Kasumi-1 (cell line): ENCODE measurements around the gene RPUSD3.
A peak's percentile ranks its signal among the peaks of the same experiment; 100 is the strongest.

Experiments
- DNase-seq, 2 experiments: peaks; one replicate each; lab custom pipeline; 2025; lab: John Stamatoyannopoulos, UW

Gene RPUSD3

DNA sequence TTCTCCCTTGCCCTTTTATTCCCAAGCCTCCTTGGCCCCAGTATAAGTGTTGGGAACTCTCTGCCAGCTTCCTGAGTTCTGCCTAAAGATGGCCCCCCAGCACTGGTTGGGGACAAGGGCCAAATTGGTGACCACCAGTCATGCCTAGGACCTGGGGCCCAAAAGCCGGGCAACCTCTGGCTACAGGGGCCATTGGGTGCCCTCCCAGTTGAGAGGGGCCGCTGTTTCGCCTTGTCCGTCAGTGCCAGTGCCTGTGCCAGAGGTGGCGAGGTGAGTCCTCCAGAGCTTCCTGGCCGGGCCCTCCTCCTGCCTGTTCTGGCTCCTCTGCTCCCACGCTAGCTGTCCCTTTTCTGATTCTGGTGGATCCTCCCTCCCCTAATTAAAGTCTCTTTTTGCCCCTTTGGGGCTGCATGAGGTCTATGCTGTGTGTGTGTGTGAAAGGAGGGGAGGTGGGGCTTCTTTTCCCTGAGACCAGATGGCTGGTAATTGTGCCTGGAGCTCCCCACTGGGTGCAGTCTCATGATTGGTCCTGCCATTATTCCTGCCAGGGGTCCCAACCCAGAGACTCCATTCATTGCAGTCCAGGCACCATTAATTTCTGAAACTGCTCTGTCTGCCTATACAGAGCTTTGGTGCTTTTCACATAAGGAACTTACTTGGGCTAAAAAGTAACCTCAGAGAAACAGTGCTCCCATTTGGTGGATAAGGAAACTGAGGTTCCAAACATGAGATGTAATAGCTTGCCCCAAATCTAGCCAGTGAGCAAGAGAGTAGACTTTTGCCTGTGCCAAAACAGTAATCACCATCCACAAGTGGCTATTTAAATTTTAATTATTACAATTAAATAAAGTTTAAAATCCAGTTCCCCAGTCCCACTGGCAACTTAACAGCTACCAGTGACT, 36.9 kb downstream of the RPUSD3 start:
- no peak for DNase-seq

DNA sequence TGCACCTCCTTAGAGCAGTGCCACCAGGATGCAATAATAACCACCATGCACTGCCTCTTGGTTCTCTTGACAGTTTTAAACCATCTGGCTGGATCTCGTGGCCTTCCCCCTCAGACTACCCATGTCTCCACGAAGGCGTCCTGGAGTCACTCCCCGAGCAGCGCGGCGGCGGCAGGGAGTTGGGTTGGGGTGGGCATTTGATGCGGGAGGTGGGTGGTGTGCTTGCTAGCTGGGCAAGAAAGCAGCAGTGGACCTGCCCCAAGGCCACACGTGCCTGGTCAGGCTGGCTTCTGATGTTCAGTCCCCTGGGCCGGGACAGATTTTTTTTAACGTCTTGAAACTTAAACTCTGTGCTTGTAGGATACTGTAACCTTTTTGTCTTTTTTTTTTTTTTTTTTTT, 37.7 kb downstream of the RPUSD3 start:
- no peak for DNase-seq

DNA sequence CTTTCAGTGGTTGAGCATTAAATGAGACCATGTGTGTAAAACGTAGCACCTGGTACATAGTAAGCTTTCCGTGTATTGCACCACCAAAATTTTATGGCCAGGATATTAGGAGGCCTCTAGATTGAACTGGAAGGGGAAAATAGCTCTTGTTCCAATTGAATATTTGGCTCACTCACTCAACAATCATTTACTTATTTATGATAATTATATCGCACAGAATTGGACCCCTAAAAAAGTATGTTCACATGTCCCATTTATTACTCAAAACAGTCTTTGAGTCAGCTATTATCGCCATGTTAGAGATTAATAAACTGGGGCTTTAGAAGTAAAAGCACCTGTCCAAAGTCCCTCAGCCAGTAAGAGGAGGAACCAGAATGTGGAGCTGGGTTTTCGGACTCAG, 38.8 kb downstream of the RPUSD3 start:
- no peak for DNase-seq

DNA sequence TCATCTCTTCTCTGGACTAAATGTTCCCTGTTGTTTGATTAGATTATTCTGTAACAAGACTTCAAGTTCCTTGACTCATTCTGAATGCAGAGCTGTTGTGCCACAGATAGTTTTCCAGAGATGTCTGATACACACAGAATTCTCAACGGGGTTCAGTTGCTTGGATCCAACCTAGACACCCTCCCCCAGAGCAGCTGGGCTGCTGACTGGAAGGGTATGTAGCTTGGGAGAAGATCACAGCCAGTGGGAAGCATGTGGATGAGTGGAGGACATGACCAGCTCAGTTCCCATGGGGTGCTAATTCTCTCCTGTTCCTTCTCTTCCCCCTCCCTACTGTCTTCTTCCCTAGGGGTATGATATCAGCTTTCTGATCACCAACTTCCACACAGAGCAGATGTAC, 40.3 kb downstream of the RPUSD3 start:
- no peak for DNase-seq

DNA sequence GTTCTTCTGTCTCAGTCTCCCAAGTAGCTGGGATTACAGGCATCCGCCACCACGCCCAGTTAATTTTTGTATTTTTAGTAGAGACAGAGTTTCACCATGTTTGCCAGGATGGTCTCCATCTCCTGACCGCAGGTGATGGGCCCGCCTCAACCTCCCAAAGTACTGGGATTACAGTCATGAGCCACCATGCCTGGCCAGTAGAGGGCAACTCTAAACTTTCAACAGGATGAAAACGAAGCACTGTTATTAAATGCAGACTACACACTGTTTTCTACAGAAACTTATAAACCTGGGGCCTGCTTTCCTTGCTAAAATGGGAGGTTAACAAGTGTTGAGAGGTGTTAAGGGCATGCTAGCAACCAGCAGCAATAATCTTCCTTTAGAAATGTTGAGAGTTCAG, 43.3 kb downstream of the RPUSD3 start:
- DNase-seq = peak in 1 of 2 experiments; percentile 29

DNA sequence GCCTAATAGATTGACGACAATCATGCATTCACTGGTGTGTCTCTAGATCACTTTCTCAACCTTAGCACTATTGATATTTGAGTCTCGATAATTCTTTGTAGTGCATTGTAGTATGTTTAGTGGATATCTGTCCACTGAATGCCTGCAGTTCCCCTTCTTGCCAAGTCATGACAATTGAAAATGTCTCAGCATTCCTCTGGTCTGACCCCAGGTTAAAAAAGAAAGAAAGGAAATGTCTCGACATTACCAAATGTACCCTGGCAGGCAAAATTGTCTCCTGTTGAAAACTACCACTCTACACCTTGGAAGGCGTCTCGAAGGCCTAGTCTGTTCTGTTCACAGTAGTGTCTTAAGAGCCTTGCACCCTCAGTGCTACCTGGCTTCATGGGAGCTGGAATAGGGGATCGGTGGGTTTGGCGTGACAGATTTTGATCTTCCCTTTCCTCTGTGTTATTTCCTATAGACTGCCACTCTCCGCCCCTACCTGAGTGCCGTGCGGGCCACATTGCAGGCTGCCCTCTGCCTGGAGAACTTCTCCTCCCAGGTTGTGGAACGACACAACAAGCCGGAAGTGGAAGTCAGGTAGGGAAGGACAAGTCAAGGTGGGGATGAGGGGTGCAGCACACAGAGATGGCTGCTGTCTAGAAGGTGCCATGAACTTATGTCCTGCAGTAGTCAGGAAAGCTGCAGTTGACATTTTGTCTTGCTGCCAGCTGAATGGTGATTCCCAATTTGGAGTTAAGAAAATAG, 46.4 kb downstream of the RPUSD3 start:
- no peak for DNase-seq

DNA sequence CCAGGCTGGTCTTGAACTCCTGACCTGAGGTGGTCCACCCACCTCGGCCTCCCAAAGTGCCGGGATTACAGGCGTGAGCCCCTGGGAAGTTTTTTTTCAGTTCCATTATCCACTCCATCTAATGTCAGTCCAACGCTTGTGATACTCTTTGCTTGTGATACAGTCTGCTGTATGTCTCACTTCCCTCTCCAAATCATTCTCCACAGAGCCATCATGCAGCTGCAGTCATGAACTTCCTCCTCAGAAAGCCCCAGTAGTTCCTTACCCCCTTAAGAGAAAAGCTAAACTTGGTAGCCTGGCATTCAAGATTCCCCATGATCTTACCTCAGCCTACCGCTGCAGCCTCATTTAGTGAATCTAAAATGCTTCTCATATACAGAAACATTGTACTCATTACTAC, 48.6 kb downstream of the RPUSD3 start:
- DNase-seq = peak; percentile 18

DNA sequence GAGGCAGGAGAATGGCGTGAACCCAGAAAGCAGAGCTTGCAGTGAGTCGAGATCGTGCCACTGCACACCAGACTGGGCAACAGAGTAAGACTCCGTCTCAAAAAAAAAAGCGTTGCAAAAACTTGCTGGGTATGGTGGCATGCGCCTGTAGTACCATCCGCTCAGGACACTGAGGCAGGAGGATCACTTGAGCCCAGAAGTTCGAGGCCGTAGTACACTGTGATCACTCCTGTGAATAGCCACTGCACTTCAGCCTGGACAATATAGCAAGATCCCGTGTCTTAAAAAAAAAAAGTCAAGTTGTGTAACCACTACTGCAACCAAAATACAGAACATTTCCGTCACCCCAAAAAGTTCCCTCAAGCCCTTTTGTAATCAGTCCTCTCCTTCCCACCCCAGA, 49.4 kb downstream of the RPUSD3 start:
- no peak for DNase-seq

DNA sequence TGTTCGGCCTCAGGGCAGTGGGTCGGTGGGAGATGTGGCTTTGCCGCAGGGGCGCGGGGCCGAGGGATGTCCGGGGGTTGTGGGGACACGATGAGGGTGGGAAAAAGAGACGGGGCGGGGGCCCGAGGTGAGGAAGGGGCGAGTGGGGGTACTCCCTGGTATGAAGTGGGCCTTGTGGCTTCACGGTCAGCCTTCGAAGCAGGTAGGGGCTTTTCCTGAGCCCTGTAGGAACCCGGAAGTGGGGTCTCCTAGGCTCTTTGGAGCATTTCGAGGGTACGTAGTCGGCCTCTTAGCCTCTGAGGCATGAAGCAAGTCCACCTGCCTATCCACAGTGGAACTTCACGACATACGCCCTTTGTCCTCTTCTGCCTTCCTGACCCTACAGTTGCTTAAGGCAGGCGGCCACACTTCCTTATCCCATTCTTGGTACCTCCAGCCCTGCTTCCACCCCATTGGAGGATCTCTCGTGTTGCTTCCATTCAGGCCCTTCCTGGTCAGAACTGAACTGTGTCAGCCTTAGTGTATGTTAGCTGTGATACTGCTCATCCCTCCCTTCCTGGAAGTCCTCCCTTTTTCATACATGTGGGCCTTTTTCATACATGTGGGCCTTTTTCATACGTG, 50.5 kb downstream of the RPUSD3 start:
- peak in 1 of 2 experiments; percentile 39 for DNase-seq

DNA sequence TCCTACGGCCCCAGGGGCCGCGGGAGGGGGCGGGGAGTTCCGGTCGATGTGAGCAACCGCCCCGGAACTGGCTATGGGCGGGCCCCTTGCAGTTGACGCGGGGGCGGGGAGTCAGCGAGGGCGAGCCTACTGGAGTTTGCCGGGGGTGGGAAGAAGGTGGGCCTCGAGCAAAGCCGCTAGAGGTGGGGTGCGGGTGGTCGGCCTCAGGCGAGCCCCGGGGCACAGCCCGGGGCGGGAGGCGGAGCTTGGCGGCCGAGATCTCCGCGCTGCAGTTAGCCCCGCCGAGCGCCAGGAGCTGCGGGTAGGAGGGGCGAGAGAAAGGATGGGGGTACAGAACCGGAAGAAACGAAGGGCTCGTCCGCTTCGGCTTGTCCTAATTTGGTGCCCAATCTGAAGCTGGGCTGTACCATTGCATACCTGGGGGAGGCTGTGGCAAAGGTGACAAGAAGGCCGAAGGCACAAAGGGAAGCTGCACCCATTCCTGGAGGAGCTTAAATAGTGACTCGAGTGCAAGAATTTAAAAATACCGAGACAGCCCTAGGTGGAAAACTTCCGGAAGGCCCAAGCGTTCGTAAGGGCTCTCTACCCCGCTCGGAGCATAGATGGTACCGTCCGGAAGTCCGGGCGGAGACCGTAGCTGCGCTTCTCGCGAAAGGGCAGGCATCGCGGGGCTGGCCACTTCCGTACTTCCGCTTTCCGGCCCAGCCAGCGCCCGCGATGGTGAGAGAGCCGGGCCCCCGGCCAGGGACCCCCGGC, 51.2 kb downstream of the RPUSD3 start, which contains the start of the genes ARPC4 and TADA3:
ARPC4 (plus strand) TSS at position 678 of the 756 bp plus-strand sequence; CDS start at position 718, 40 bp downstream.
TADA3 (minus strand) TSS at position 69 of the 756 bp plus-strand sequence. CDS start 1,007 bp downstream, outside the sequence.
- DNase-seq = peak; percentile 96 to 98

DNA sequence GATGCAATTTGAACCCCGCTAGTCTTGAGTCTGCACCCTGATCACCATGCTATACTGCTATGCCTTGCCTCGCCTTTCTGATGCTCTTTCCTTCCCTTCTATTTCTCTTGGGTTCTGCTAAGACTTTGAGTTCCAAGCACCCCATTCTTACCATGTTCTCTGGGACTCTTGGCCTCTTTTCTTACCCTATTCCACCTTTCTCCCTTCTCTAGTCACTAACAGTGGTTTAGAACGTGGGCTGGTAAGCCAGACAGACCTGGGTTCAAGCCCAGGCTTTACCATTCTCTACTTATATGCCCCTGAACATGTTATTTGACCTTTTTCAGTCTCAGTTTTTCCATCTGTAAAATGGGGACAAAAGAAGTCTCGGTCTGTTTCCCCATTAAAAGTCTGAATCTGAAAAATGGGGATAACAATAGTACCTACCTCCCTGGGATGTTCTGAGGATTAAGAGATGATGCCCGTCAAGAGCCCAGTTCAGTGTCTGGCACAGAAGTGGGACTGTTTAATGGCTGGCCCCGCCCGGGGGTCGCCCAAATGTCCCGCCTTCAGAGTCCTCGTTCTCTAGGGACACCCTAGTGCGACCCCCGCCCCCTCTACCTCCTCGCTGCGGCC, 51.9 kb downstream of the RPUSD3 start:
- DNase-seq = peak in 1 of 2 experiments; percentile 70

DNA sequence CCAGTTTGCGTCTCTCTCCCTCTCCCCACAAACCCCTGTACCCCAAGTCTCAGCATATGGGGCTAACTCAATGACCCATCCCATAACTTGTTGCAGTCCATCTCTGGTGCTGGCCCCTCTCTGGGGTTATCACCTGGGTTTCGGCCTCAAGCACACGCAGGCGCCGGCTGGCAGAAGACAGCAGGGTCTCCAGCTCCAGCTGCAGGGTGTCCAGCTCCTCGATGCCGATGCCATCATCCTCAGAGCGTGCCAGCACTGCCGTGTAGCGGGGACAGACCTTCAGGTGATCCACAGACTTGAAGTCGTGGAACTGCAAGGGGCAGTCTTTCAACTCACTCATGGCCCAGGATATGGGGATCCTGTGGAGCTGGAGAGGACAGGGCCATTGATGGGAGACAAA, 52.7 kb downstream of the RPUSD3 start:
- no peak for DNase-seq
